HepG2 (cell line): ENCODE data around the gene RASD1. TPM values are rescaled to one million over a fixed set of nuclear protein-coding genes. Genes with fewer than 3 reads are reported as not detected.

ENCODE experiments used
- HMGA1 ChIP-seq: sonication (generic); formaldehyde crosslinking; conservative IDR thresholded peaks from 2 replicates; pipeline ENCODE4 v1.4.0; 2020; ENCODE audit warnings: missing genetic modification reagents
- HOXD1 ChIP-seq: sonication (generic); formaldehyde crosslinking; IDR thresholded peaks from 2 replicates; pipeline ENCODE4 v1.5.0; 2020; ENCODE audit warnings: missing genetic modification reagents
- SNAPC5 ChIP-seq: sonication (generic); formaldehyde crosslinking; IDR thresholded peaks from 2 replicates; pipeline ENCODE4 v1.8.1; 2023; ENCODE audit warnings: mild to moderate bottlenecking, missing genetic modification reagents, borderline replicate concordance
- ZBTB40 ChIP-seq, 2 experiments: fragments of 450-650 bp in 1 of 2; sonication (generic) in 1 of 2; formaldehyde crosslinking in 1 of 2; IDR thresholded peaks; 2 replicates each; pipeline versions ENCODE4 v1.6.1 to v1.8.0; 2016 to 2022; ENCODE audit warnings: antibody characterized with exemption in 1 of 2, mild to moderate bottlenecking in 1 of 2, missing genetic modification reagents in 1 of 2
- ZFP36 ChIP-seq: fragments of 150-350 bp; IDR thresholded peaks from 2 replicates; pipeline ENCODE4 v1.6.1; 2018; ENCODE audit warnings: borderline replicate concordance, low read length, low read depth; ENCODE audit not compliant: partially characterized antibody
- ZHX1 ChIP-seq: sonication (generic); formaldehyde crosslinking; IDR thresholded peaks from 2 replicates; pipeline ENCODE4 v1.8.1; 2022; ENCODE audit warnings: low read depth, mild to moderate bottlenecking, missing genetic modification reagents
- ZNF501 ChIP-seq: sonication (generic); formaldehyde crosslinking; IDR thresholded peaks from 2 replicates; pipeline ENCODE4 v1.5.1; 2020; ENCODE audit warnings: mild to moderate bottlenecking, moderate library complexity, missing genetic modification reagents
- ZNF543 ChIP-seq: sonication (generic); formaldehyde crosslinking; IDR thresholded peaks from 2 replicates; pipeline ENCODE4 v1.4.0; 2020; ENCODE audit warnings: mild to moderate bottlenecking, missing genetic modification reagents
- ZNF577 ChIP-seq: sonication (generic); formaldehyde crosslinking; IDR thresholded peaks from 2 replicates; pipeline ENCODE4 v1.4.0; 2020; ENCODE audit warnings: mild to moderate bottlenecking, low read depth, missing genetic modification reagents, borderline replicate concordance
- polyA plus RNA-seq, 8 experiments: library from polyadenylated mRNA; depleted of rRNA in 3 of 8; stranded (reverse) in 7 of 8; unstranded in 1 of 8; fragments of >200 nt; fragmentation: Illumina TruSeq in 4 of 8; extraction: Trizol in 4 of 8; gene quantifications; 2 replicates each; pipeline versions ENCODE4 v1.2.1 to v1.2.3, GENCODE V29; 2011 to 2016; ENCODE audit warnings: low read depth in 4 of 8, missing spikeins in 1 of 8, mixed read lengths in 1 of 8; ENCODE audit not compliant: insufficient read depth in 1 of 8
- total RNA-seq, 5 experiments: library from RNA; depleted of rRNA; stranded (reverse); fragments of >200 nt; fragmentation: Illumina TruSeq; extraction: Trizol; gene quantifications; 2 replicates each; pipeline ENCODE4 v1.2.3, GENCODE V29; 2016; ENCODE audit warnings: low read depth in 1 of 5
- TF ChIP-seq, protein P1 (sequence below): fragments of 450-650 bp; IDR thresholded peaks from 2 replicates; pipeline ENCODE4 v1.6.1; 2017; ENCODE audit warnings: mild to moderate bottlenecking
- TF ChIP-seq, protein P2 (sequence below): sonication (generic); formaldehyde crosslinking; IDR thresholded peaks from 2 replicates; pipeline ENCODE4 v1.4.0; 2020; ENCODE audit warnings: missing genetic modification reagents

RASD1 gene
- total and polyA plus RNA-seq, 2 of the 13 experiments (the other 11 are each of a cell fraction or from before 2014, with no cell fraction given) = 1.6 to 4.2 TPM

DNA sequence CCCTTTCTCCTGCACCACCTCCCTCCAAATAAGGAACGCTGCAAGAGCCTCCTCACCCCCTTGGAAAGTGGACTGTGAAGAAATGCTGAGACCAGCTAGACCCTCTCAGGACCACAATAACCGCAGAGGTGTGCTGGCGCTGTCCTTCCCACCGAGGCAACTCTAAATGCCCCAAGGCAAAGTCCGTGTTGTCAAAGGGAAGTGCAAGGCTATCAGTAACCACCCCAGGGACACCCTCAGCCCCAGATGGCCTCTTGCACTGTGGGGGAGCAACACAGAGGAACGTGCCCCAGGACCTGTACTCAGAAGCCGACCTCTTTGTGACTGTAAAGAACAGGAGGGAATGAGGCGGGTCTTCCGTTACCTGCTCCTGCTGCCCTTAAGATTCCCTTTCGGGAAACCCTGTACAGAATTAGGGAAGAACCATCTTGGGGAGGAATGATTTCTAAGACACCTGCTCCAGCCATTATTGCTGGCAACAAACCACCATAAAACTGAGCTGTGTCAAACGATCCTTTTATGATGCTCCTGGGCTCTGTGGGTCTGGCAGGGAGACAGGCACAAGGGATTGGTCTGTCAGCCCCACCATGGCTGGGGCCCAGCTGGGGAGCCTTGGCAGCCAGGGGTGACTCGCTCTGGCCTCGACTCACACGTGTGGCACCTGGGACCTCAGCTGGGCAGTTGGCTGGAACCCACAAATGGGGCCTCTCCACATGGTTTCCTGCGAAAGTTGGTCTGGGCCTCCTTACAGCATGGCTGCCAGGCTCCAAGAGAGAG, 34.0 kb downstream of the RASD1 start (continued):
- TF ChIP-seq ZHX1 (no peak), ZNF543 (CRISPR knock-in tag) (no peak), SNAPC5 (CRISPR knock-in tag) (no peak), ZNF577 (CRISPR knock-in tag) (no peak), ZNF501 (peak; percentile 80; the same call in 1 of the 2 replicates), ZBTB40 (IDR thresholded peaks at IDR 0.05) (no peak), ZBTB40 (CRISPR knock-in tag; IDR thresholded peaks at IDR 0.05) (peak; percentile 39; the same call in 1 of the 2 replicates), HOXD1 (no peak), HMGA1 (no peak), ZFP36 (no peak)
- TF ChIP-seq, protein P1, sequence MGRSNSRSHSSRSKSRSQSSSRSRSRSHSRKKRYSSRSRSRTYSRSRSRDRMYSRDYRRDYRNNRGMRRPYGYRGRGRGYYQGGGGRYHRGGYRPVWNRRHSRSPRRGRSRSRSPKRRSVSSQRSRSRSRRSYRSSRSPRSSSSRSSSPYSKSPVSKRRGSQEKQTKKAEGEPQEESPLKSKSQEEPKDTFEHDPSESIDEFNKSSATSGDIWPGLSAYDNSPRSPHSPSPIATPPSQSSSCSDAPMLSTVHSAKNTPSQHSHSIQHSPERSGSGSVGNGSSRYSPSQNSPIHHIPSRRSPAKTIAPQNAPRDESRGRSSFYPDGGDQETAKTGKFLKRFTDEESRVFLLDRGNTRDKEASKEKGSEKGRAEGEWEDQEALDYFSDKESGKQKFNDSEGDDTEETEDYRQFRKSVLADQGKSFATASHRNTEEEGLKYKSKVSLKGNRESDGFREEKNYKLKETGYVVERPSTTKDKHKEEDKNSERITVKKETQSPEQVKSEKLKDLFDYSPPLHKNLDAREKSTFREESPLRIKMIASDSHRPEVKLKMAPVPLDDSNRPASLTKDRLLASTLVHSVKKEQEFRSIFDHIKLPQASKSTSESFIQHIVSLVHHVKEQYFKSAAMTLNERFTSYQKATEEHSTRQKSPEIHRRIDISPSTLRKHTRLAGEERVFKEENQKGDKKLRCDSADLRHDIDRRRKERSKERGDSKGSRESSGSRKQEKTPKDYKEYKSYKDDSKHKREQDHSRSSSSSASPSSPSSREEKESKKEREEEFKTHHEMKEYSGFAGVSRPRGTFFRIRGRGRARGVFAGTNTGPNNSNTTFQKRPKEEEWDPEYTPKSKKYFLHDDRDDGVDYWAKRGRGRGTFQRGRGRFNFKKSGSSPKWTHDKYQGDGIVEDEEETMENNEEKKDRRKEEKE = no peak
- TF ChIP-seq, protein P2, sequence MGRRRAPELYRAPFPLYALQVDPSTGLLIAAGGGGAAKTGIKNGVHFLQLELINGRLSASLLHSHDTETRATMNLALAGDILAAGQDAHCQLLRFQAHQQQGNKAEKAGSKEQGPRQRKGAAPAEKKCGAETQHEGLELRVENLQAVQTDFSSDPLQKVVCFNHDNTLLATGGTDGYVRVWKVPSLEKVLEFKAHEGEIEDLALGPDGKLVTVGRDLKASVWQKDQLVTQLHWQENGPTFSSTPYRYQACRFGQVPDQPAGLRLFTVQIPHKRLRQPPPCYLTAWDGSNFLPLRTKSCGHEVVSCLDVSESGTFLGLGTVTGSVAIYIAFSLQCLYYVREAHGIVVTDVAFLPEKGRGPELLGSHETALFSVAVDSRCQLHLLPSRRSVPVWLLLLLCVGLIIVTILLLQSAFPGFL (CRISPR knock-in tag) = no peak
